RPMI7951 (cell line): ENCODE results near the gene TTC28. TPM values are rescaled to one million over a fixed set of nuclear protein-coding genes. Genes with fewer than 3 reads are reported as not detected.
A peak's percentile ranks its signal among the peaks of the same experiment; 100 is the strongest.

ENCODE experiments used
- DNase-seq: peaks from one replicate; pipeline ENCODE4 v3.0.0-alpha.2; 2012; ENCODE audit warnings: low read depth
- total RNA-seq: library from RNA; depleted of rRNA; stranded (reverse); fragments of >200 nt; shearing (Covaris generic); gene quantifications from 2 replicates; pipeline ENCODE4 v1.2.3, GENCODE V29; 2014

The TTC28 gene
- total RNA-seq, 1 experiment from 2014 or later, result 0.96 TPM

GRCh38 chr22:28441720-28442263, 237.8 kb downstream of the TTC28 start:
- DNase-seq, result no peak

DNA sequence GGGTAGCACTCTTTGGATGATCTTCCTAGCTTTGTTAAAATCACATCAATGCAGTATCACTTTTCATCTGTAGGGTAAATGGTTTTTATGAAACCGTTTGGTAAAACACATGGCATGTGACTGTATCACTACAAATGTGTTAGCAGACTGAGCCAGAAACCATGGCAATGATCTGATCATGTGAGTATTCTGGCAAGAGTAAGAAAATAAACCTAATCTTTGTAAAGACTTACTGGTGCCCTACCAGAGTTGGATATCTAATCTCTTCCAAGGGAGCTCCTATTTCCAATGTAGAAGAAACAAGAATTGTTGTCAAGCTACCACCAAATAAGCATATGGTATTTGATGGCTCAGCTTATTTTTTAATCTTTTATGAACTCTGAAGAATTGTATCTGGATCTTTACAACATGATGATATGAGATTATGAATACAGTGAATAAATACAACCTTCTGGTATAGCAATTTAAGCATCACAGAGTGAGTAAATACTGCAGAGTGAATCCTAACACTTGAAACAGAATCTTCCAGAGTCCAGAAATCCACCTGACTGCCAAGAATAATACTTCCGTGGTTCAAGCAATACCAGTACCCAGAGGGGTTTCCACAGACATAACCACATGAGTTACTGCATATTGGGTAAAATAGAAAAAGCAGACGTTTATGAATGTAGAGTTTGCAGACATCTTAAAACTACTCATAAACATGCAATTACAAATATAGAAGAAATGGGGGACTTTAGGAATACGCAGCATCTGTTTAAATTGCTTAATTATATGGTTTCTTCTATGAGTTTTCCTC, 238.8 kb downstream of the TTC28 start:
- DNase-seq, result peak; percentile 12

DNA sequence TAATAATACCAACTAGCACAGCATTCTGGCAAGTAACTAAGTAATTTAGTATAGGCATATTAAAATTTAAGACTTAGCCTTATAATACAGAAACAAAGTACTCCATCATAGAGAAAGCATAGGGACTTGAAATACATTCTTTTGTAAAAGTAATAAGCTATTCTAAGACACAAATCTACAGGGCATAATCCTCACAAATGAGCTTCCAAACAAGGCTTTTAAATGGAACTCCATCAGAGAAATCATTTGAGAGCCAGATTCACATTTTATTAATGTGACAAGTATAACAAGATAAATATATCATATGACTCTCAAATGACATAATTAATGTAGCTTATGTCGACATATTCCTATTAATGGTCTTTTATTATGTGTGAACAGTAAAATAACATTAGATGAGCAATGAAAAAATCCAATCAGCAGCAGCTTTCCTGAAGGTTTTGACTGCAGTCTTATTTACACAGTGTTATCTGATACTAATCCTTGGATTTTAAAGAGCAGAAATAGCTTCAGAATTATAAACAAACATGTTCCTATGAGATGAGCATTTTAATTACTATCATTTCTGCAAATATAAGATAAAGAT, 241.4 kb downstream of the TTC28 start:
- no peak for DNase-seq

DNA sequence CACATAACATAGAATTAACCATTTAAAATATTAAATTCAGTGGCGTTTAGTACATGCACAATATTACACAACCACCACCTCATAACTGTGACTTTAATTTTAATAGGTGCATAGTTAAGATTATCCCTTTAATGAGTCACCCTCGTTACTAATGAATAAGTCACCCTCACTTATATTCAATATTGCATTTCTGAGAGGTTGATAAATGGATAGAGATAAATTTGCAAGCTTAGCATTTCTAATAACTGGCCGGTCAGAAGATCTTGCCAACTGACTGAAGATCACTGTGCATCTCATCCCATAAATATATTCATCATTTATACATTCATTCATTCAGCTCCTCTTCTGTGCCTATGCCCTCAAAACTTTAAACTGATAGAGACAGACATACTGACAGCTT, 243.7 kb downstream of the TTC28 start:
- no peak for DNase-seq

GRCh38 chr22:28435140-28435768, 244.4 kb downstream of the TTC28 start:
- no peak for DNase-seq

- DNase-seq, result no peak
These were observed 249.1 kb downstream of the TTC28 start for GRCh38 chr22:28430466-28431025.

GRCh38 chr22:28429711-28430110, 249.9 kb downstream of the TTC28 start:
- DNase-seq, result peak; percentile 4

GRCh38 chr22:28428271-28428670, 251.4 kb downstream of the TTC28 start:
- DNase-seq, result no peak

- no peak for DNase-seq
These were observed 253.1 kb downstream of the TTC28 start for GRCh38 chr22:28426346-28427132.

DNA sequence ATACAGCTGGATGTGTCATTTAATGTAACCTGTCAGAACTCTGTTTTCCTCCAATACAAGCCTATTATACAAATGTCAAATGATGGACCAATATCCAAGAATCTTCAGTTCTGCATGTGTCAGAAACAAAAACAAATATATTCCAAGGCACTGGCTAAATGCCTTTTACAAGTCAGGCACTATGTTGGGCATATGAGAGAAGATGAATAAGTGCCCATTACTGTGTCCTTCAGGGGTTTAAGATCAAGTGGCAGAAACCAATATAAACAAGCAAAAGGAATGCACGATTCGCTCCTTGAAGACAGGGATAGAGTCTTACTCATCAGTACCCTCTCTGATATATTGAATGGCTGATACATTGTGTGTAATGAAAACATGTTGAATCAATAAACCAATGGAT, 254.4 kb downstream of the TTC28 start:
- no peak for DNase-seq

DNA sequence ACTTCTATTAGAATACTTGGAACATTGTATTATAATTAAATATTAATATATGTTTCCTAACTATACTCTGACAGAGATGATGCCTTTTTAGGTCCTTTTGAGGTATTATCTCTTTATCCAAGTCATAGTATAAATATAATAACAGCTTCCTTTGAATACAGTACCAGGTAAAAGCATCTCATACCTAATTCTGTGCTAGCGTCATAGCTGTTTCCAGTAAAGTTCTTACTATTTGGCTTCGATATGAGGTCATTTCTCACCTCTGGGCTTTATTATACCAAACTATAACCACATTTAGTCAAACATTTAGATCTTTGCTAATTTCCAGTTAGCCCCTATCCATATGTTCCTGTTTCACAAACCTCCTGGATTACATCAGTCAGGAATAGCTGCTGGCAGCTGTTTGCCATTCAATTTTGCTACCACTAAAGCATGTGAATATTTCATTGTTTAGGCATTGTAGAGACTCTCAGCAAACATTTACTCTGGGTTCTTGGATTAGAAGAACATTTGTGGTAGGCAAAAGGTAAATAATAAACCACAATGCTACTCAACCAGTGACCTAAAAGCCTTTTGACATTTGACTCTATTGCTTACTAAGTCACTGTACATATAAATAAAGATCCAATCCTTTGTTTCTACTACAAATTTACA, 255.1 kb downstream of the TTC28 start:
- no peak for DNase-seq

GRCh38 chr22:28419919-28420318, 259.7 kb downstream of the TTC28 start:
- DNase-seq, result no peak

DNA sequence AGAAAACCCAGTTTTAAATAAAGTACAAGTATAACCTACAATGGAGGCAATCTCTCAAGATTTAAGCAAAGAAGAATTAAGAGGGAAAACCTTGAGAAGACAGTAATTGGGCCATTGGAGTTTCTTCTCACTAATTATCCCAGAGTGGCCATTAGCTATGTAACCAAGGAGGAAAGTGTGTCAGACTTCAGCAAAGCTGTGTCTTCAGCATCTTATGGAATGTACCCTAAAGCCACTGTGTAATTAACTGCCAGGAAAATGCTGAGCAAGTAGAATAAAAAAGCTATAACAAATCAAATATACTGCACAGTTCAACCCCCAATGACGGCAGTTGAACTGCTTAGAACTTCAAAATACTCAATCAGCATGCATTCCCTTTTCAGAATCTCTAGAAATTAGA, 261.6 kb downstream of the TTC28 start:
- no peak for DNase-seq

- DNase-seq, result no peak
These were observed 262.2 kb downstream of the TTC28 start for GRCh38 chr22:28417431-28417830.

DNA sequence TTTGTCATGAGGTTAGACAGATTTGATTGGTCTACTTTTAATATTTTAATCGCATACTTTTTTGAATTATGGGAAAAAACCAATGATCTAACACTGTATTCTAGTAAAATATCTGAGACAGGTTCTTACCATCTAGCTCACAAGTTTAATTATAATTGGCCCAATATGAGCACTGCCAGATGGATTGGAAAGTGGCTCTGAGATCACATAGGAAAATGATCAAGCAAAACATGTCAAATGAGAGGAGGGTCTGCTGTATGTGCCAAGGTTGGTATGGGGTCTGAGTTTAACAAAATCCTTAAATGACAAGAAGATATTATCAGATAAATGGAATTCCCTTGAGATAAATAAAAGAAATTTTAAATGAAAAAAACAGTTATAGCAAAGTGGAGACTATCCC, 264.7 kb downstream of the TTC28 start:
- no peak for DNase-seq

DNA sequence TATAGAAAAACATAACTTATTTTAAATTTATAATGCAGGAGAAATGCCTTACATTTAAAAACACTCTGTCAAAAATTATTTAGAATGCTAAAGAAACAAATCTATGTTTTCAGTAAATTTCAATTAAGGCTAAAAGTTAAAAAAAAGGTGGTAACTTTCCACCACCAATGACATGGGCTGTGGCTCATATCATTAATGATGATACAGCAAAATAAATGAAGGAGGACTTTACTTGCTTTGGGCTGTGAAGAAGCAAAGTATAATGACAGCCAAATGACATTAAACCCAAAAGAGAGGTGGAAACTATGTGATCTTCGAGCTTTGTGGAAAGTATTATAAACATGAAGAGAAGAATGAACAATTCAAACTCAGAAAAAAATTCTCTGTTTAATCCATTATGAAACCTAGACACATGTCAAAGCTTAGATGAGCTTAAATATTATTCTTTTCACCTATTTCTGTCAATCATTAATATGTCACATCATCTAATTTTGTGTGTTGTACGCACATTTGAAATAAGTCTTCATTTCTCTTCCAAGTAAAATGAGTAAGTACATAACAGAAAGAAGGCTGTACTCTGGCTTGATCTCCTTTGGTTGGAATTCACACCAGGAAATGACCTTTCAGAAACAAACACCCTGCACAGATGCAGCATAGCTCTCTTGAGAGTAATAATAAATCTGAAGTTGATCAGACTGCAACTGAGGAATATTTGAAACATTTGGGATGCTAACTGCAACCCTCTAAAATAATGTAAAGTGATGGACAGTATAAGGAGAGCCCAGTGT, 265.8 kb downstream of the TTC28 start:
- no peak for DNase-seq

DNA sequence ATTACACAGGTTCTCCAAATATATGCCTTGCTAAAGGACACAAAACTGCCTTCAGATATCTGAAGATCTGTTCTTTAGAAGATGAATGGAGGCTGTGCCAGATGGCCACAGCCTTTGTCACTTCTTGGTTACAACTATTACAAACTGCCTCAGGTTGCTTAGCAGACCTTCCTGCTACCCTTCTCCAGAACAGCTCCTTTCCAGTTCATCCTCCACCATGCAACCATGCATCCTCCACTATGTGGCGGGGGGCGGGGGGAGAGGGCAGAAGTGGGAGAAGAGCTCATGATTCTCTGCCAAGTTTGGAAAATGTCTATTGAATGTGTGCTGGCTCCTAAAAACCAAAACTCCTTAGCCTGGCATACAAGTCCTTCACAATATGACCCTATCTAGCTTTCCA, 267.5 kb downstream of the TTC28 start:
- DNase-seq, result no peak

GRCh38 chr22:28411125-28411524, 268.5 kb downstream of the TTC28 start:
- no peak for DNase-seq

DNA sequence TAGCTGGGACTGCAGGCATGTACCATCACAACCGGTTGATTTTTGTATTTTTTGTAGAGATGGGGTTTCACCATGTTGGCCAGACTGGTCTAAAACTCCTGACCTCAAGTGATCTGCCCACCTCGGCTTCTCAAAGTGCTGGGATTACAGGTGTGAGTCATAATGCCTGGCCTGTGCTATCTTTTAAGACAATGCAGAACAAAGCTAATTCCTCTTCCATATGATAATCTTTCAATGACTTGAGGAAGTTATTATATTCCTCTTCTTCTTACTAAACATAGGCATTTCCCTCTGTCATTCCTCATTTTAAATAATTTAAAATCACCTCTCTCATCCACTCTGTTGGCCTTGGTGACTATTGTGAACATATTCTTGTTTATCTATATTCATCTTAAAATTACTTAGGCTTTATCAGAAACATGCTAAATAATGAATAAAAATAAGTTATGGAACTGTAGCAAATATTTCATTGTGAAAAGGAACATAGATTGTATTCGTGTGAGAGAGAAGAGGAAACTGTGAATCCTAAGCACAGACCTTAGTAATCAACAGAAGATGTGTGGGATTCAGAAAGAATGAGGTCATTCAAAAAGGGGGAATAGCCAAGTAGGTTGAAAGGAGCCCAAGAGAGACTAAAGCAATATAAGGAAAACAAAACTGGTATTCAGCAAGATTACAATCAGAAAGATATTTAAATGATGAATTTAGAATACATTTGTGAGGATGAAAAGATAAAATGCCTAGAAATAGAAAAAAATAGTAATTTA, 269.4 kb downstream of the TTC28 start:
- DNase-seq, result no peak

DNA sequence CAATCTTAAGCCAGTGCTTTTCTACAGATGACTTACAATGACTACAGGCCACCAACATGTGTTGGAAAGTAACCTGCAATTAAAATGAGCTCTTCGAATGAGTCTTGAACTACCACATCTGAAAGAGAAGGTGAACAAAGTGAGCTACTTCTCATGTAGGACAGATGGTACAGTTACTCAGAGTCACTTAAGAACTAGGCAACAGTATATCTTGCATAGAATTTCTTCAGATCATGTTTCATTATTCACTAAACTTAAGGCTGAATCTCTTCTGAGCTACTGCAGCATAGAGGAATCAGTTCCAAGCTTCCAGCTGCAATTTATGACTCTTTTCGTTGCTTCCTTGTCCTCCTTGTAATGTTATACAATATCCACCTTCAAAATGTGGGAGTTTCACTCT, 270.9 kb downstream of the TTC28 start:
- DNase-seq, result no peak
